Activated CD8-positive, alpha-beta T cell treated with anti-CD3 and anti-CD28 coated beads, Interleukin-2, amount 10 ng/mL, durations not matched to agents 7 days and 5 days (primary cell): Measurements from ENCODE around the gene SENP2. TPM values are rescaled to one million over a fixed set of nuclear protein-coding genes. Genes with fewer than 3 reads are reported as not detected.
A peak's percentile ranks its signal among the peaks of the same experiment; 100 is the strongest.
"Not testable (repeated sequence)": the region's sequence is repeated elsewhere in the genome, so short reads cannot be mapped to it uniquely, and the experiment has no call there.

Source experiments
- ATAC-seq: fragments of 150-1000 bp; cut with Tn5 transposase; one replicate; pipeline ENCODE4 v1.10.0; 2021; ENCODE audit warnings: moderate library complexity
- CTCF ChIA-PET: fragments of 350-600 bp; sonication (Branson Sonifier 250); formaldehyde crosslinking; loops from one replicate; lab custom pipeline; 2021; ENCODE audit warnings: antibody characterized with exemption; lab: Charles Lee
- POLR2A ChIA-PET: fragments of 350-600 bp; sonication (Branson Sonifier 250); formaldehyde crosslinking; loops from one replicate; lab custom pipeline; 2021; ENCODE audit warnings: antibody characterized with exemption; lab: Charles Lee
- DNase-seq: peaks from one replicate; pipeline ENCODE4 v3.0.0-alpha.2; 2020
- H3K27ac Mint-ChIP-seq: one replicate; pipeline ENCODE4 v1.8.0; 2021; ENCODE audit warnings: mild to moderate bottlenecking, mixed read lengths
- H3K27me3 Mint-ChIP-seq: one replicate; pipeline ENCODE4 v1.8.0; 2021; ENCODE audit warnings: low read depth, mixed read lengths
- H3K36me3 Mint-ChIP-seq: one replicate; pipeline ENCODE4 v1.8.0; 2021; ENCODE audit warnings: low read depth, mixed read lengths
- H3K4me1 Mint-ChIP-seq: one replicate; pipeline ENCODE4 v1.8.0; 2021; ENCODE audit warnings: low read depth, mixed read lengths
- H3K4me3 Mint-ChIP-seq: one replicate; pipeline ENCODE4 v1.8.0; 2021; ENCODE audit warnings: mild to moderate bottlenecking, mixed read lengths
- H3K9me3 Mint-ChIP-seq: one replicate; pipeline ENCODE4 v1.8.0; 2022; ENCODE audit warnings: mixed read lengths; ENCODE audit not compliant: insufficient read depth
- total RNA-seq, 2 experiments: library from RNA; stranded (reverse); gene quantifications; one replicate each; pipeline ENCODE4 v1.2.3, GENCODE V29; 2021

The SENP2 gene
- total RNA-seq, 2 experiments from 2014 or later: 27.5 to 28.9 TPM

DNA sequence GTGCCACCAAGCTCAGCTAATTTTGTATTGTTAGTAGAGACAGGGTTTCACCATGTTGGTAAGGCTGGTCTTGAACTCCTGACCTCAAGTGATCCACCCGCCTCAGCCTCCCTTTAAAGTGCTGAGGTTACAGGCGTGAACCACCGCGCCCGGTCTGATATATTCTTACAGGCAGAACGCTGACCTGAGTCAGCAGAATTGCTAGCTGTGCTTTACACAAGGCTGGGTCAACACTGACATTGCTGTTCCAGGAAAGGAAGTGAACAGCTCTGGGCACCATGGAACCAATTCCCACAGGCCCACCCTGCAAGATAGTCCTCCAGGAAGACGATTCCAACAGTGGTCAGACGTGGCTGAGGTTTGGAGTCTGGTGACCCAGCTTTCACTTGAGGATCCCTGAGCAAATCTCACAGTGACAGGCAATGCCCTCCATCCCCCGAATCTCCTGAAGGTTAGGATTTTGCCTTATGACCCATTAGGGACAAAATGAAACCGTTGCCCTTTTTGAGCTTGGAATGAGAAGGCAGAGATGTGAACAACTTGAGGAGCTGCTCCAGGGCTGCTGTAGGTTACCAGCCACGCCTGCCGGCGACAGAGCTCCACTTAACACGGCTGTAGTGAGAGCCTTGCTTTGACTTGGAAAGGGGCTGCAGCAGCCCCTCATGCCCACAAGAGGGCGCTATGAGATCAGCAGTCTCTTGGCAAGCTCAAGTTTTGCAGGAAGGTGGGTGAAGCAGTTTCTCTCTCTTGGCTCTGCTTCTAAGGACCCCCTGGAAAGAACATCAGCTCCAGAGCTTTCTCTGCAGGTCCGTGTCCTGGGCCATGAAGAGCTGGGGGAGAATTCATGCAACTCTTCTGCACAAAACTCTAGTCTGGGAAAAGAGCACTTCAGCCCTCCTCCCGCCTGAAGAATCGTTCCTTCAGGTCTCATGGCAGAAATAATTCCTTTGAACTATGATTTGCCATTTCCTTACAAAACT is 74.1 kb downstream of the SENP2 start:
- ChIA-PET CTCF (interaction anchor here (0.5 to 3.9 kb wide), 58 partner anchors 8 to 1436 kb away, joined by 3 to 59 read pairs (median 4); partner anchors contain the start of gene SENP2), POLR2A (interaction anchor here (0.6 kb wide), 1 partner anchor 34 kb away, joined by 3 read pairs; no protein-coding TSS in a partner anchor)
- peaks cover 17% of the 10 kb centered on the region for H3K27me3 Mint-ChIP-seq
- H3K36me3 Mint-ChIP-seq: no peaks in the 10 kb centered on the region
- peak; percentile 89 for ATAC-seq
- no peak overlapping the region for H3K27ac Mint-ChIP-seq
- H3K4me1 Mint-ChIP-seq: peaks cover 4% of the 10 kb centered on the region
- H3K9me3 Mint-ChIP-seq: no peaks in the 10 kb centered on the region
- peak; percentile 78 for DNase-seq
- no peak overlapping the region for H3K4me3 Mint-ChIP-seq

DNA sequence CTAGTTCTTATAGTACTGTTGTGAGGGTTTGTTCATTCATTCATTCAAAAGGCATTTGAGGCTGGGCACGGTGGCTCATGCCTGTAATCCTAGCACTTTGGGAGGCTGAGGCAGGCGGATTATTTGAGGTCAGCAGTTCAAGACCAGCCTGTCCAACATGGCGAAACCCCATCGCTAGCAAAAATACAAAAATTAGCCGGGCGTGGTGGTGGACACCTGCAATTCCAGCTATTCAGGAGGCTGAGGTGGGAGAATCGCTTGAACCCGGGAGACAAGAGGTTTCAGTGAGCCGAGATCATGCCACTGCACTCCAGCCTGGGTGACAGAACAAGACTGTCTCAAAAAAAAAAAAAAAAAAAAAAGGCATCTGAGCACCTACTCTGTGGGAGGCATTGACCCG is 75.2 kb downstream of the SENP2 start:
- not testable (repeated sequence) for H3K4me1 Mint-ChIP-seq, DNase-seq, ATAC-seq, H3K27ac Mint-ChIP-seq, H3K4me3 Mint-ChIP-seq, H3K36me3 Mint-ChIP-seq, H3K9me3 Mint-ChIP-seq
- ChIA-PET POLR2A (interaction anchor here (0.6 kb wide), 1 partner anchor 953 kb away, joined by 3 read pairs; no protein-coding TSS in a partner anchor), CTCF (interaction anchor here (0.7 to 3.9 kb wide), 20 partner anchors 10 to 1435 kb away, joined by 3 to 59 read pairs (median 8); partner anchors contain the start of gene SENP2)
- H3K27me3 Mint-ChIP-seq: peaks cover 17% of the 10 kb centered on the region

- Mint-ChIP-seq H3K9me3 (no peaks in the 10 kb centered on the region), H3K4me3 (no peak overlapping the region), H3K27me3 (peaks cover 17% of the 10 kb centered on the region), H3K27ac (no peak overlapping the region), H3K4me1 (peaks cover 4% of the 10 kb centered on the region), H3K36me3 (no peaks in the 10 kb centered on the region)
- ATAC-seq: no peak
- no peak for DNase-seq
- ChIA-PET POLR2A (interaction anchor here (0.6 kb wide), 1 partner anchor 953 kb away, joined by 3 read pairs; no protein-coding TSS in a partner anchor), CTCF (interaction anchor here (2.3 to 3.9 kb wide), 3 partner anchors 11 to 282 kb away, joined by 14 to 41 read pairs (median 19); no protein-coding TSS in a partner anchor)
Measured at GRCh38 chr3:185661772-185662171, 75.7 kb downstream of the SENP2 start.

GRCh38 chr3:185663929-185664328 is 77.8 kb downstream of the SENP2 start:
- no peak overlapping the region for H3K27ac Mint-ChIP-seq
- H3K9me3 Mint-ChIP-seq: no peaks in the 10 kb centered on the region
- peaks cover 19% of the 10 kb centered on the region for H3K27me3 Mint-ChIP-seq
- ChIA-PET CTCF (interaction anchor here (3.1 kb wide), 1 partner anchor 105 kb away, joined by 10 read pairs; no protein-coding TSS in a partner anchor), POLR2A (no interaction called here)
- no peak for DNase-seq
- no peaks in the 10 kb centered on the region for H3K36me3 Mint-ChIP-seq
- no peak overlapping the region for H3K4me3 Mint-ChIP-seq
- ATAC-seq: no peak
- H3K4me1 Mint-ChIP-seq: peaks cover 4% of the 10 kb centered on the region

DNA sequence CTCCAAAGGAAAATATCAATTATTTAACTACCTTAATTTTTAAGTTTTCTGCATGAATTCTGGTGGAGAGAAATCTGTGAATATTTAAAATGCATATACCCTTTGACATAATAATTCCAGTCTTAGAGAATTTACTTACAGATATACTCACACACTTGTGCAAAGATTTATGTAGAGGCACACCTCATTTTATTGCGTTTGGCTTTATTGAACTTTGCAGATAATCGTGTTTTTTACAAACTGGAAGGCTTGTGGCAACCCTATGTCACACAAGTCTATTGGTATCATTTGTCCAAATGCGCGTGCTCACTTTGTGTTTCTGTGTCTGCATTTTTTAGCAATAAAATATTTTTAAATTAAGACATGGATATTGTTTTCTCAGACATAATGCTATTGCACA is 81.5 kb downstream of the SENP2 start:
- H3K27me3 Mint-ChIP-seq: peaks cover 16% of the 10 kb centered on the region
- ATAC-seq (no peak), DNase-seq (no peak)
- no peaks in the 10 kb centered on the region for H3K9me3 Mint-ChIP-seq
- ChIA-PET CTCF (no interaction called here), POLR2A (no interaction called here)
- no peak overlapping the region for H3K4me3 Mint-ChIP-seq
- H3K27ac Mint-ChIP-seq: no peak overlapping the region
- no peaks in the 10 kb centered on the region for H3K4me1 Mint-ChIP-seq
- H3K36me3 Mint-ChIP-seq: no peaks in the 10 kb centered on the region

DNA sequence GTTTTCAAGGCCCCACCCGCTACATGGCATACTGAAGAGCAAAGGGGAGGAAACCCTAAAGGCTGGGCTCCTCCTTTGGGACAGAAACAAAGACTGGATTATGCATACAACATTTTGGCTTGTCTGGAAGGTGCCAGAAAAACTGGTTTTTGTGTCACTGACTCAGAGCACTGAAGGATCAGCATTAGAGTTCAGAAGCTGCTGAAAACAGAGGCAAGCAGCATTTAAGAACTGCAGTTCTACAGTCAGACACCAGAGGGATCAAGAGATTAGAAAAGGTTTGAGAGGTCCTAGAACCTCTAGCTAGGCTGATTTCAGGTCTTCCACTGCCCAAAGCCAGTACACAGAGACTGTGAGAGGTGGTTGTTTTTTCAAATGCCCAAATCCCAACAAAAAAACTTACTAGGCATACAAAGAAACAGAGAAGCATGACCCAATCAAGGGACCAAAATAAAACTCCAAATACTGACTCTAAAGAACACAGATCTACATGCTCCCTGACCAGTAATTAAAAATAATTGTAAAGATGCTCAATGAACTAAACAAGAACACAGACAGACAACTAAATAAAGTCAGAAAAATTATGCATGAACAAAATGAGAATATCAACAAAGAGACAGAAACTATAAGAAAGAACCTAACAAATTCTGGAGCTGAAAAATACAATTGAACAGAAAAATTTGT is 91.2 kb downstream of the SENP2 start:
- no peaks in the 10 kb centered on the region for H3K36me3 Mint-ChIP-seq
- H3K27ac Mint-ChIP-seq: no peak overlapping the region
- ATAC-seq (no peak), DNase-seq (peak; percentile 29)
- H3K4me3 Mint-ChIP-seq: no peak overlapping the region
- H3K27me3 Mint-ChIP-seq: peaks cover 37% of the 10 kb centered on the region
- ChIA-PET POLR2A (no interaction called here), CTCF (interaction anchor here (0.9 to 4.5 kb wide), 12 partner anchors 9 to 937 kb away, joined by 3 to 41 read pairs (median 3); no protein-coding TSS in a partner anchor)
- no peaks in the 10 kb centered on the region for H3K4me1 Mint-ChIP-seq
- no peaks in the 10 kb centered on the region for H3K9me3 Mint-ChIP-seq

DNA sequence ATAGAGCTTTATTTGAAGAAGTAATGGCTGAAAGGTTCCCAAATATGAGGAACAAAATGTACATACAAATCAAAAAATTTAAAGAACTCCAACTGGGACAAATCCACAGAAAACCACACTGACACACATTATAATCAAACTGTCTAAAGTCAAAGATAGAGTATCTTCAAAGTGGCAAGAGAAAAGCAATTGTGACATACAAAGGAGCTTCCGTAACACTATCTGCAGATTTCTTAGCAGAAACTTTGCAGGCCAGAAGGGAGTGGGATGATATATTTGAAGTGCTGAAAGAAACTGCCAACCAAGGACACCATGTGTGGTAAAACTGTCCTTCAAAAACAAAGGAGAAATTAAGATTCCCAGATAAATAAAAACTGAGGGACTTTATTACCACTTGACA is 91.9 kb downstream of the SENP2 start:
- Mint-ChIP-seq H3K4me1 (no peaks in the 10 kb centered on the region), H3K27me3 (peaks cover 34% of the 10 kb centered on the region), H3K27ac (no peak overlapping the region), H3K9me3 (no peaks in the 10 kb centered on the region), H3K36me3 (no peaks in the 10 kb centered on the region), H3K4me3 (no peak overlapping the region)
- POLR2A ChIA-PET: no interaction called here
- DNase-seq (no peak), ATAC-seq (no peak)
- CTCF ChIA-PET: interaction anchor here (0.9 to 4.5 kb wide), 12 partner anchors 8 to 936 kb away, joined by 3 to 41 read pairs (median 4); no protein-coding TSS in a partner anchor

DNA sequence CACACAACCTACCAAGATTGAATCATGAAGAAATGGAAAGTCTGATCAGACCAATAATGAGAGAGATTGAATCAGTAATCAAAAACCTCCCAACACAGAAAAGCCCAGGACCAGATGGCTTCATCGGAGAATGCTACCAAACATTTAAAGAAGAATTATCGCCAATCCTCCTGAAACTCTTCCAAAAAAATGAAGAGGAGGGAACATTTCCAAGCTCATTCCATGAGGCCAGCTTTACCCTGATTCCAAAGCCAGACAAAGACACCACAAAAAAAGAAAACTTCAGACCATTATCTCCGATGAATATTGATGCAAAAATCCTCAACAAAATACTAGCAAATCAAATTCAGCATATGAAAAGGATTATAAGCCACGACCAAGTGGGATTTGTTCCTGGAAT is 94.1 kb downstream of the SENP2 start:
- DNase-seq (no peak), ATAC-seq (no peak)
- Mint-ChIP-seq H3K4me1 (no peaks in the 10 kb centered on the region), H3K9me3 (no peaks in the 10 kb centered on the region), H3K27me3 (peaks cover 26% of the 10 kb centered on the region), H3K27ac (no peak overlapping the region), H3K4me3 (no peak overlapping the region), H3K36me3 (no peaks in the 10 kb centered on the region)
- POLR2A ChIA-PET: no interaction called here
- CTCF ChIA-PET: interaction anchor here (4.5 kb wide), 1 partner anchor 20 kb away, joined by 41 read pairs; no protein-coding TSS in a partner anchor

Other genes starting within 250 kb of the SENP2 start
- 10 to 100 TPM; 10.6 to 12.4 TPM for gene MAP3K13, start 223.2 kb upstream of the SENP2 start, total RNA-seq
- 10 to 100 TPM; 20.3 to 21.6 TPM for gene TMEM41A, start 87.3 kb upstream of the SENP2 start, total RNA-seq
- not detected for gene LIPH, start 33.7 kb upstream of the SENP2 start, total RNA-seq
- under 1 TPM; 0.21 to 0.32 TPM for gene IGF2BP2, start 238.7 kb downstream of the SENP2 start, total RNA-seq